Embryonic facial prominence (tissue), 1 donor: ENCODE results near the gene SLC66A1.

Experiments used
- DNase-seq: peaks from one replicate; pipeline ENCODE4 v3.0.0-alpha.2; 2016; ENCODE audit errors: extremely low spot score

SLC66A1 gene

GRCh38 chr1:19342894-19343616 is 30.9 kb downstream of the SLC66A1 start:
- no peak for DNase-seq

- no peak for DNase-seq
Measured at GRCh38 chr1:19343617-19344350, 31.7 kb downstream of the SLC66A1 start.

- no peak for DNase-seq
Measured at GRCh38 chr1:19344372-19344810, 32.3 kb downstream of the SLC66A1 start.

DNA sequence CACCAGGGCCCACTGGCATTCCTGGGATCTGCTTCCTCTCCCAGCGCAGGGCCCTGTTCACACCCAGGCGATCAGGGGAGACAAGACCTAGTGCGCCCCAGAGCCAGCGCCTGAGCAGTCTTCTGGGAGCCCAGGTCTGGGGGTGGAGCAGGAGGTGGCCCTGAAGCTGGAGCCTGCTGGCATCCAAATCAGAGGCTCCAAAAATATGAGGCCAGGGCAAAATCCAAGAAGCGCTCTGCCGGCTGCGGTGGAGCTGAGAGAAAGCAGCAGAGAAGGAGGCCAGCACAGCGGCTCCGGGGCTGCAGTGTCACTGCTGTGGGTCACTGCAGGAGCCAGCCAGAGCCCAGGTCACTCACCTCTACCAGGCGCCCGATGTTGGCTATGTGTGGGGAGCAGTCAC is 32.7 kb downstream of the SLC66A1 start:
- DNase-seq = no peak

- no peak for DNase-seq
Measured at GRCh38 chr1:19345391-19345790, 33.3 kb downstream of the SLC66A1 start.

DNA sequence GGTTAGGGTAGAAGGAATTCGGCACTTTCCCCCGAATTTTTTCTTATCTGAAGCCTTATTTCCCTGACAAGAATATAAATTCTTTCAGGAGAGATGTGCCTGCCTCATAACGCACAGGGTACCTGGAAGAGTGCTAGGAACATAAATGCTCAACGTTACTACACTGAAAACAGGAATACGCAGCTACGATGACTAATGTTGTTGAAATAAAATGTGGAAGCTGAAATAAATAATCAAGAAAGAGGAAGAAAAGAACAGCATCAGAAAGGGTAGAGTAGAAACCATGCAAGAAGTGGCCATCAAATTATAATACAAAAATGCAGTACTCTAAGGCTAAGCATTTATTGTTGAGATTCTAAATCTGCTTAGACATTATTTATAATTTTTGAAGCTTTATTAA is 33.9 kb downstream of the SLC66A1 start:
- no peak for DNase-seq

DNA sequence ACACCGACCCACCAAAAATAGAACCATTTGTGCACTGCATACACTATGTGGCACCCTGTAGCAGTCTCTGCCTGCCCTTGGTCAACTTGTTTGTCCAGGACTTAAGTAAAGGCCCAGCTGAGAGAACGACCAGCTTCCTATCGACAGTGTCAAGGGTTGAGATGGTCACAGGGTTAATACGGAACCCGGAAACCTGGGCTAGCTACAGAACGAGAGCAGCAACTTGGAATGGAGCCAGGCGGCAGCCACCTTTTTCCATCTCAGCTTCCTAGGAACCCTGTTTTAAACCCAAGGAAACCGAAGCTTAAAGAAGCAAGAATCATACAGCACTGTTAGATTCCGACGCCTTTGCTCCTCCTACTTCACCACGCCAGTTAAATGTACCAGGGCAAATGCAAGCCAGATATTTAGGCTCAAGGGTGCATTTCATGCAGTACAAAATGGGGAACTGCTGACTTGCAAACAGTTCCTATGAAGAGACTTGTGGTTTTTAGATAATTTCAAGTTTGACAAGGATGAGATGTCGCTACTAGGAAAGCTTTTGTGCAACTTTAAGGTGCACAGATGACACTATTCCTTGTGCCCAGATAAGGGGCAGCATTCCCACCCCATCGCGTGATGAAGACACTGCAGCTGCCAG is 35.5 kb downstream of the SLC66A1 start:
- no peak for DNase-seq

- no peak for DNase-seq
Measured at GRCh38 chr1:19348441-19349198, 36.5 kb downstream of the SLC66A1 start.

DNA sequence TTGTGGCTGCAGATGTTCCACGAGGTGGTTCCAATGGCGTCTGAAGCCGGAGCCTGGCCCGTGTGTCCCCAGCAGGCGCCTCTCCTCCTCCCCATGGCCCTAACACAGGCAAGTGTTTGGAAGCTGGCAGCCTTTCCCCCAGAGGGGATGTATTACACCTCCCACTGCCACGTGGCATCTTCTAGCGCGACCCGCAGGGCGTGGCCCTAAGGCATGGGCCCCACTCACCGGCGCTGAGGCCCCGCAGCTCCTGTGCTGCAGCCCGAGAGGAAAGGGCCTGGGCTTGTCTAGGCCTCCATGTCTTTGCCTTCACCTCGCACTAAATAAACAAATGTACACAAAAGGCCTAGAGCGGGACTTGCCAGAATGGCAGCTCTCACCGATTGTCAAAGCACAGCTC is 37.9 kb downstream of the SLC66A1 start:
- DNase-seq = no peak

DNA sequence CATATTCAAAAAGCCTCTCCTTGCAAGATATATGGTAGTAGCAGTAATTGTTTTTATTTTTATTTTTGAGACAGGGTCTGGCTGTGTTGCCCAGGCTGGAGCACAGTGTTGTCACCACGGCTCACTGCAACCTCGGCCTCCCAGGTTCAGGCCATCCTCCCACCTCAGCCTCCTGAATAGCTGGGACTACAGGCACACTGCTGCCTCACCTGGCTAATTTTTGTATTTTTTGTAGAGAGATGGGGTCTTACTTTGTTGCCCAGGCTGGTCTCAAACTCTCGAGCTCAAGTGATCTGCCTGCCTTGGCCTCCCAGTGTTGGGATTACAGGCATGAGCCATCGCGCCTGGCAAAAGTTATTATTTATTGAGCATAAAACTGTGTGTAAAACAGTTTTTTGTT is 38.4 kb downstream of the SLC66A1 start:
- DNase-seq = no peak

DNA sequence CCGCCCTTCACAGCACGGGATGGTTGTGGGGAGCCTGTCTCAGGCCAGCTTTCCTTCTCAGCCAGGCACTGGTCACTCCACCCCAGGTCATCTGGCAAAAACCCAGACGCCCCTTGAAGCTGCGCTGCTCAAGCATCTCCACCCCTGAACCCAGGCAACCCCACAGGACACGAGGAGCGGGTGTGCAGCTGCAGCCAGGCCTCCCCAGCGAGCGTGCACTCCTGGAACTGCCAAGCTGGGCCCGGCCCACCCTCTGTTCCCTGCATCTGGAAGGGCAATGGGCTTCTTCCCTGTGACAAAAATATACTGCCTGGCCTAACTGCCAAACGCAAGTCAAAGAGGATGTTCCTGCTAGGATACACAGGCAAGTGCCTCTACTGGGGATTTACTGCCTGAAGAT is 39.7 kb downstream of the SLC66A1 start:
- DNase-seq = no peak

- DNase-seq = no peak
Measured at GRCh38 chr1:19352839-19353238, 40.7 kb downstream of the SLC66A1 start.

GRCh38 chr1:19353596-19353995 is 41.5 kb downstream of the SLC66A1 start:
- DNase-seq = no peak

- no peak for DNase-seq
Measured at GRCh38 chr1:19354531-19354981, 42.4 kb downstream of the SLC66A1 start.

GRCh38 chr1:19356266-19356665 is 44.1 kb downstream of the SLC66A1 start:
- DNase-seq = no peak

- DNase-seq = no peak
Measured at GRCh38 chr1:19357299-19357986, 45.3 kb downstream of the SLC66A1 start.

DNA sequence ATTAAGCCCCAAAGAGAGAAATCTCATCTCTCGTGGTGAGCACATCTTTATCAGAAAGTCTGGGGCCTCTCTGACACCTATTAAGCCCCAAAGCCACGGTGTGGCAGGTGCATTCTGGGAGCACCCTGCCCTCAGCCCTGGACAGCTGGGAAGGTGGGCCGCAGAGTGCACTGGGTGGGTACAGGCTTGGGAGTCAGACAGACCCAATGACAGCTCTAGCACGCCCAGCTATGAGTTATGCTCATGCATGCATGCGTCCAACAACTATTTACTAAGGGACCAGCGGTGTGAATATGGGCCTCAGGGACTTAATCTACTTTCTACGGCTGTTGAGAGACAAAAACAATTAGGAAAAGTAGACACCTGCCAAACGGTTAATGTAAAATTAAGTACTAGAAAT is 46.6 kb downstream of the SLC66A1 start:
- no peak for DNase-seq

- DNase-seq = no peak
Measured at GRCh38 chr1:19359357-19359756, 47.2 kb downstream of the SLC66A1 start.

DNA sequence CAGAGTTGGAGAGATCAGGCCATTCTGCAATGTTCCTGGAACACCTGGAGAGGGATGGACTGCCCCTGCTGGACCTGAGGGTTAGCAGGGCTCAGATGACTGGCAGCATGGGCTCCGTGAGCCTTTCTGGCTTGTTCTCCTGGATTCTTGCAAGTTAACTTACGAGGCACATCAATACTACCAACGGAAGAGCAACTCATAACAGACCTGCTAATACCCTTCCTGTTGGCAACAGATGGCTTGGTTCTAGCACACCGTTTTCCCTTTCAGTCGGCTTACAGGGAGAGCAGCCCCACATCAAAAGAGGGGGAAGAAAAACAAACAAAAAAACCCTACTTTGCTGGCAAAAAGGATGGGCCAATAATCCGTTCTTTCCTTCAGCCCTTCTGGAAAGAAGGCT is 47.9 kb downstream of the SLC66A1 start:
- no peak for DNase-seq

GRCh38 chr1:19360432-19360831 is 48.3 kb downstream of the SLC66A1 start:
- DNase-seq = no peak

DNA sequence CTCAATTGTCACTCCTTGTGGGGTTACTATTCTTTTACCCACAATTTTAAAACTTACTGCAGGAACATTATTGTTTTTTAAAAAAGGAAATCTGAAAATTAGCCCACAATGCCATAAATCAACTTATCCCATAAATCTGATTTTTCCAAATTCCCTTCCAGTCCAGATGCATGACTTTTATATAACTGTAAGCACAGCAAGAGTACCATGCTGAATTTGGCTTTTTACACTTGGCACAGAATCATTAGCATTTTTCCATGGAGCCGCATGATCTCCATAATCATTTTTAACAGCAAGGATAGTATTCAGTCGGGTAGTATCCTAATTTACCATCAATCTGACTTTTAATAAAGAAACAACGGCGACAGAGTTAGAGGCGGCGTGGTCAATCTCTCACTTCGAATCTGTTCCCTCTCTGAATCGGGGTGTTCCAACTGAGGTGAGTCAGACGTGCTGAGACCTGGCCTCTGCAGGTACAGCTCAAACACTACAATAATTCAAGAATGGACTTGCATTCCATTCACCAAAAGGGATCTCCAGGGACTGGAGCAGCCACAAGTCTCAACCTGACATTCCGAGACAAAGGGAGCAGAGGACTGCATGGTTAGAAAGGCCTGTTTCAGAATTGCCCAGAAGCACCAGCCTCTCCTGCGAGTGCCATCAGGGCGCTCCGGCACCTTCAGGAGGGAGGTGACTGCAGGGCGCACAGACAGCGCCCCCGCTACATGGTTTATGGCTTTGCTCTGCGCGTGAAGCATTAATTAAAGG is 48.9 kb downstream of the SLC66A1 start:
- DNase-seq = no peak
